GM19023 (cell line): ENCODE measurements around the gene MXD4.

ENCODE experiments used
- ATAC-seq: cut with Tn5 transposase; IDR thresholded peaks from one replicate; pipeline ENCODE4 v1.9.1; 2021; ENCODE audit warnings: mild to moderate bottlenecking, moderate library complexity; ENCODE audit not compliant: unreplicated experiment

Gene MXD4

DNA sequence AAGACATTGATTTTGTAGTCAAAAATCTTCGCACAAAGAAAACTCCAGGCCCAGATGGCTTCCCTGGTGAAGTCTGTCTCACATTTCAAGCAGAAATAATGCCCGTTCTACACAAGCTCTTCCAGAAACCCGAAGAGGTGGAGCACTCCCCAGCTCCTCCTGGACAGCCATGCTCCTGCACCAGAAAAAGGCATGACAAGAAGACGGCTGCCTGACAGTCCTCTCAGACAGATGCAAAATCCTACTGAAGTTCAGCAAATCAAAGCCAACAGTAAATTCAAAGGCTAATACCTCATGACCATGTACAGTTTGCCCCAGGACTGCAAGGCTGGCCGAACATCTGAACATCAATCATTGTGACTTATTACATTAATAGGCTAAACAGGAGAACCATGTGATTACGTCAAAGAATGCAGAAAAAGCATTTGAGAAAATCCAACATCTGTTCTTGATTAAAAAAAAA is 30.8 kb upstream of the MXD4 start:
- ATAC-seq = no peak

GRCh38 chr4:2291705-2292645 is 30.1 kb upstream of the MXD4 start:
- no peak for ATAC-seq

DNA sequence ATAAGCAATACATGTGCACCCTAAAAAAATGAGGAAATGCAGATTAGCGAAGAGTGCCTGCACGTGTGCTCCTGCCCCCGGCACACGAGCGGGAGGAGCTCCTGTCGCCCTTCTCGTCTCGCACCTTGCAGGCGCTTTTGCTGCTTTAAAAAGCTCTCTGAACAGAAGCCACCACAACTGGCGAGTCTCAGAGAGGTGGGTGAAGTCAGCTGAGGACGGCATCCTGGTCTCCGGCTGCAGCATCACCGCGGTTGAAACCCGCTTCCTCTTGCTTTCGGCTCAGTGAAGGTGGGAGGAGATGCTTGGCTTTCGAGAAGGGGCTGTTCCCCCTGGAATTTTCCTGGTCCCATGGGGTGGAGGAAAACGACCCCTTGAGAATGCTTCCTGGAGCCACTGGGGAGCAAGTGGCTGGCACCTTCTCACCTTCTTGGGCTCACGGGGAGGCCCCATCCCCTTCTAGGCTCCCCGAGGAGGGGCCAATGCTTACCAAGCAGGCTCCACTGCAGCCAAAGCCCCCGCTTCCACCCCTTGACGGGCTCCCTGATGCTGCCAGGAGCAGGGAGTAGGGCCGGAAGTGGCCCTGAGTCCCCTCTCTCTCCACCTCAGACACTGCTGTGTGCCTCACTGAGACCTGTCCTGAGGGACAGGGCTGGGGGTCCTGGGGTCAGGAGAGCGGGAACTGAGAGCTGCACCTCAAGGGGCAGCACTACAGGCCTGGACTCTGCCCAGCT is 29.2 kb upstream of the MXD4 start:
- ATAC-seq = no peak

DNA sequence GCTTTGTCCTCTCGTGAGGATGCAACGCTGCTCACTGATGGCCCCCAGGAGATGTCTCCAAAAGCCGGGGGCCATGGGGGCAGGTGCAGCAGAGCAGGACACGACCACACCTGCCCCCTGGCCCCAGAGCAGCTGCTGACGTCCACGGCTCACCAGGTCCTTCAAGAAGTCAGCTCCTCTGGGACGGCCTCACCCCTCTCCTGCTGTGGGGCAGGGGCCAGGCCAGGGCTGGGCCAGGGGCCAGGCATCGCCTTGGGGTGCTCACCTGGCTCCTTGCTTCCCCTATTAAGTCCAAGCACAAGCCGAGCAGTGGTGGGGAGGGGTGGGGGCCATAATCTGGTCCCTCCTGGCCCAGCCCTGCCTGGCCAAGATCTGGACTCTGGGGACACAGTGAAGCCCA is 28.6 kb upstream of the MXD4 start:
- ATAC-seq = no peak

DNA sequence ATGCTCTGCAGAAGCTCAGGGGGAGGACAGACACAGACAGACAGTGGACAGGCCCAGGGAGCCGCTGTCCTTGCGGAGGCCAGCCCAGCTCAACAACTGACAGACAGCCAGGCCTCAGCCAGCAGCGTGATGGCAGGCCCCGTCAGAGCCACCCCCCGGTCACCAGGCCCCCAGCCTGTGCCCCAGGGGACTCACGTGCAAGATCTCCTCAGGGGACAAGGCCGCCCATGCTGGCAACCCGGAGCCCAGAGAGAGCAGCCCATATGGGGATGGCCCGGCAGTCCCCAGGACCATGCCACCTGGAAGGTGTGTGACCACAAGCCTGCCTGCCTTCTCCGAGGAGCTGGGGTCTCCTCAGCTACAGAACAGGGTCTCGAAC is 28.0 kb upstream of the MXD4 start:
- no peak for ATAC-seq

DNA sequence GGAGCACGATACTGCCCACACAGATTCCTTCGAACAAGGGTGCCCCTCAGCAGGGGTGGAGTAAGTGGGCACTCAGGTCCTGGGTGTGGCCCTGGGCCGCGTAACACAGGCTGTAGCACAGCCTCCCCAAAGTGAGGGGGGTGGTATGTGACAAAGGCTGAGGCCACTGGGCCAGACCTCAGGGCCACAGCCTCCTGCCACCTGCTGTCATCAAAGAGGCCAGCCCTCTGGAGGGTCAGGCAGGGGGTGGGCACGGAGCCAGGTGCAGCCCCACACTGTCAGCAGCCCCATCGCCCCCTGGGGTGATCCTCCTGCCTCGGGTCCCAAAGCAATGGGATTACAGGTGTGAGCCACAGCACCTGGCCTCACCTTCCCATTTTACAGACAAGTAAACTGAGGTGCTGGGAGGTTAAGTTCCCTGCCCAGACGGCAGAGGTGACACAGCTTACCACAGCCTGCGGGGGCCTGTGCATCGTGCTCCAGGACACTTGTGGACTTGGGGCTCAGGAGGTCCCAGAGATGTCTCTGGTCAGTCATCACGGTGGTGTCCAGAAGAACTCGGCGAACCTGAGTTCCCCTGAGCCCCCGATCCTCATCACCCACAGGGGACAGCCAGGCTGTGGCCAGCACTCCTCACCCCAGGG is 27.5 kb upstream of the MXD4 start:
- ATAC-seq = no peak

DNA sequence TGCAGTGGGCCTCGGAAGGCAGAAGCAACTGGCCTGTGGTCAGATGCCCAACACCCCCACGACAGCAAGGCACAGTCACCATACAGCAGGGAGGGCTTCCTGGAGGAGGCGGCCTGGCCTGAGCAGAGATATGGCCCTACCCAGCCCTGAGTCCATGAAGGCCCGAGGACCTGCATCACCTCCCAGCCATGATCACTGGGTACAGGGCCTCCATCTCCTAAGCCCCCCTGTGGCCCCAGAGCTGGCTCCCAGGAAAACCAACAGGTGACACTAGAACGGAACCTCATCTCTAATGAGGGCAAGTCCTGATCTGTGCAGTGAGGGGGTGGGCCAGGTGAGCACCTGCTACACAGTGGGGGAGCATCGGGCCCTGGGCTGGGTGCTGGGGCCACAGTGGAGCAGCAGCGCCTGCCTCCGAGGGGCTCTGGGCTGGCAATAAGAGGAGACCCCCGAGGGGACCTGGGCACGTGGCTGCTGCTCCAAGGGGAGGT is 26.2 kb upstream of the MXD4 start:
- ATAC-seq = no peak

- ATAC-seq = no peak
These were observed 25.6 kb upstream of the MXD4 start for GRCh38 chr4:2287594-2287915.

DNA sequence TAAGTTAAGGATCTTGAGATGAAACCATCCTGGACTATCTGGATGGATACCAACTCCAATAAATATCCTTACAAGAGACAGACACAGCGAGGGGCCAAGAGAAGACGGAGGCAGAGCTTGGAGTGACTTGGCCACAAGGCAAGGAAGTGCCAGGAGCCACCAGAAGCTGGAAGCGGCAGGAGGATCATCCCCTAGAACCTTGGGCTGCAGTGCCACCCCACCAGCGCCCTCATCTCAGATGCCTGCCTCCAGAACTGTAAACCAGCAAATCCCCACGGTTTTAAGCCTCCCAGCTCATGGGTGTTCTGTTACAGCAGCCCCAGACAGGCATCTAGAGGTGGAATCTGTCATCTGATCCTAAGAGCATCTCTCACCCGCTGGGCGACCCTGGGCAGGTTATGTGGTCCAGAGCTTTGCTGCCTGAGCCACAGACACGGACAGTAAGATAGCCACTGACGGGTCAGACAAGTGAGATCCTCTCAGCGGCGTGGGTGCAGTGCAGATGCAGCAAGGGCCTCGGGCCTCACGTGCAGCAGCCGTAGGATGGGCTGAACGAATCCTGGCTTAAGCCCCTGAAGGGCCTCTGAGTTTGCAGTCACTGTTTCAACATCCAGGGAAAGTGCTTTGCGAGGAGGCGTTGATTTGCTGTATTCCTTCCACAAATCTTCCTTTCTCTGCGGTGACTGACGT is 25.1 kb upstream of the MXD4 start:
- no peak for ATAC-seq

- no peak for ATAC-seq
These were observed 23.9 kb upstream of the MXD4 start for GRCh38 chr4:2285613-2286381.

- no peak for ATAC-seq
These were observed 23.2 kb upstream of the MXD4 start for GRCh38 chr4:2284934-2285612.

DNA sequence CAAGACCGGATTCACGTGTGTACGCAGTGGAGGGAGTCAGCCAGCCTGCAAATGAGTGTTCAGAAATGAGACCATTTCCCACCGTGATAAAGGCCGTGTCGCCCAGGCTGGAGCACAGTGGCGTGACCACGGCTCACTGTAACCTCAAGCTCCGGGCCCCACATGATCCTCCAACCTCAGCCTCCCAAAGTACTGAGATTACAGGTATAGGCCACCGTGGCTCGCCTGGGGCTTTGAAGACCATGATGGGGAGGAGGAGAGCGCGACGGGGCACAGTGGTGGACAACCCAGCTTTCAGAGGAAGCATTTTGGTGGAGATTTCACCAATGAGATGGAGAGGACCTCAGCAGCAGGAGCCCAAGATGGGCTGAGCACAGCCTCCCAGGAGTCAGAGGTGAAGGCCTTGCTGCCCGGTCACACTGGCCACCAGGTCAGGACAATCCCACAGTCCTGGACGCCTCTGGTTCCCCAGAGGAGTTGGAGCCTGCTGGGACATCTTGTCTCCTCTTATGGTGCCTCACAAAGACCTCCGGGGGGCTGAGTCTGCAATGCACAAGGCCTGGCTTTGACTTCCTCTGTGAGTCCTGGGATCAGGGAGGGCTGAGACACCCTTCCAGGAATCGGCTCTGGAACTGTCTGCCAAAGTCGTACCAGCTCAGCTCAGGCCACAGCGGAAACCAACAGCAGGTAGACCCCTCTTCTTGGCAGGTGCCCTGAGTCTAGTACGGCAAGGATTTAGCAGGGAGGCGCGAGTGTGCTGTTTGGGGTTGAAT is 22.4 kb upstream of the MXD4 start:
- no peak for ATAC-seq

GRCh38 chr4:2283199-2283711 is 21.3 kb upstream of the MXD4 start:
- no peak for ATAC-seq

GRCh38 chr4:2281575-2282343 is 19.9 kb upstream of the MXD4 start:
- peak; percentile 77 for ATAC-seq

DNA sequence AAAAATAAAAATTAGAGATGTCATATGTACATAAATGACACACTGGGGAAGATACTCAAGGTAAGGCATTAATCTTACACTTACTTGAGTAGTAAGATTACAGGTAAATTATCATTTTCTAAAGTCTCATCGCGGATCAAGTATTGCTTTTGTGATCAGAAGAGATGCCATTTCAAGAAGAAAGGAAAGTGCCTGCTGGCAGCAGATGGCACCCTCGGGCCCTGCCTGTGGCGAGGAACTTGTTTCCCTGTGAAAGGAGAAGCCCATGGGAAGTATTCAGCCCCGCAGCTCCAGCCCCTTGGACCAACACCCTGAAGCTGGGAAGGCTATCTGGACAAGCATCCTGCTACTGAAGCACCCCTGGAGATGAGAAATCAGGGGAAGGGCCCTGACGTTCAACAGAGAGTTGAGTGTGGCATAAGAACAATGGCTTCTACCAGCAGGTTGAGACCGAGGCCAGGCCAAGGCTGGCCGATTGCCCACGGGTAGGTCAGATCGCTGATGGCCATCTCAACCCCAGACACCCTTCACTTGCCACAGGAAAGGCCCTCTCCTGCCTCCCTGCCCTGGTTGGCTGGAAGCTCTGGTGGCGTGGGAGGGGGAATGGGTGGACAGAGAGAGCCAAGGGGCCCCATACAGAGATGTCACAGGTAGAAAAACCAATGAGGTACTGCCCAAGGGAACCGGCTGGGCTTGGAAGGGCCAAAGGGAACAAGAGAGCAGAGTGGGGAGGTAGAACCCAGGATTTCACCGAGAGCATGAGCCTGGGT is 18.8 kb upstream of the MXD4 start:
- ATAC-seq = no peak

- ATAC-seq = no peak
These were observed 16.0 kb upstream of the MXD4 start for GRCh38 chr4:2277956-2278355.
